SK-N-SH (cell line): ENCODE measurements around the gene SRD5A1.

ENCODE experiments used
- CTCF ChIP-seq: fragments of 200-600 bp; sonication (generic); IDR thresholded peaks from 2 replicates; pipeline ENCODE4 v1.6.1; 2017; ENCODE audit warnings: antibody characterized with exemption, mild to moderate bottlenecking, moderate library complexity
- EZH2phosphoT487 ChIP-seq: fragments of 200-600 bp; sonication (generic); IDR thresholded peaks from 2 replicates; pipeline ENCODE4 v1.6.1; 2017; ENCODE audit warnings: low read depth, mixed run types, mild to moderate bottlenecking, antibody characterized with exemption, moderate library complexity, borderline replicate concordance
- FOXM1 ChIP-seq: IDR thresholded peaks from 2 replicates; pipeline ENCODE4 v1.4.0; 2012; ENCODE audit warnings: low read depth, mild to moderate bottlenecking
- PBX3 ChIP-seq: IDR thresholded peaks from 2 replicates; pipeline ENCODE4; 2012
- SIN3A ChIP-seq: IDR thresholded peaks from 2 replicates; pipeline ENCODE4 v1.6.1; 2012; ENCODE audit warnings: low read depth, mild to moderate bottlenecking, low read length, moderate library complexity, borderline replicate concordance
- SMC3 ChIP-seq: IDR thresholded peaks from 2 replicates; pipeline ENCODE4 v1.6.1; 2012; ENCODE audit warnings: low read depth, low read length, improper control_type of control experiment
- TF ChIP-seq, protein P1 (sequence below): IDR thresholded peaks from 2 replicates; pipeline ENCODE4 v1.6.1; 2012; ENCODE audit warnings: mild to moderate bottlenecking, low read depth, low read length, moderate library complexity

- TF ChIP-seq FOXM1 (no peak), SIN3A (no peak), EZH2phosphoT487 (no peak), PBX3 (peak; percentile 57), SMC3 (no peak), CTCF (no peak)
- TF ChIP-seq, protein P1, sequence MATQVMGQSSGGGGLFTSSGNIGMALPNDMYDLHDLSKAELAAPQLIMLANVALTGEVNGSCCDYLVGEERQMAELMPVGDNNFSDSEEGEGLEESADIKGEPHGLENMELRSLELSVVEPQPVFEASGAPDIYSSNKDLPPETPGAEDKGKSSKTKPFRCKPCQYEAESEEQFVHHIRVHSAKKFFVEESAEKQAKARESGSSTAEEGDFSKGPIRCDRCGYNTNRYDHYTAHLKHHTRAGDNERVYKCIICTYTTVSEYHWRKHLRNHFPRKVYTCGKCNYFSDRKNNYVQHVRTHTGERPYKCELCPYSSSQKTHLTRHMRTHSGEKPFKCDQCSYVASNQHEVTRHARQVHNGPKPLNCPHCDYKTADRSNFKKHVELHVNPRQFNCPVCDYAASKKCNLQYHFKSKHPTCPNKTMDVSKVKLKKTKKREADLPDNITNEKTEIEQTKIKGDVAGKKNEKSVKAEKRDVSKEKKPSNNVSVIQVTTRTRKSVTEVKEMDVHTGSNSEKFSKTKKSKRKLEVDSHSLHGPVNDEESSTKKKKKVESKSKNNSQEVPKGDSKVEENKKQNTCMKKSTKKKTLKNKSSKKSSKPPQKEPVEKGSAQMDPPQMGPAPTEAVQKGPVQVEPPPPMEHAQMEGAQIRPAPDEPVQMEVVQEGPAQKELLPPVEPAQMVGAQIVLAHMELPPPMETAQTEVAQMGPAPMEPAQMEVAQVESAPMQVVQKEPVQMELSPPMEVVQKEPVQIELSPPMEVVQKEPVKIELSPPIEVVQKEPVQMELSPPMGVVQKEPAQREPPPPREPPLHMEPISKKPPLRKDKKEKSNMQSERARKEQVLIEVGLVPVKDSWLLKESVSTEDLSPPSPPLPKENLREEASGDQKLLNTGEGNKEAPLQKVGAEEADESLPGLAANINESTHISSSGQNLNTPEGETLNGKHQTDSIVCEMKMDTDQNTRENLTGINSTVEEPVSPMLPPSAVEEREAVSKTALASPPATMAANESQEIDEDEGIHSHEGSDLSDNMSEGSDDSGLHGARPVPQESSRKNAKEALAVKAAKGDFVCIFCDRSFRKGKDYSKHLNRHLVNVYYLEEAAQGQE: no peak
Measured at GRCh38 chr5:6704361-6704851, 71.2 kb downstream of the SRD5A1 start.
